A549 treated with RU486 at 1 μM for 4 hours (cell line): ENCODE measurements around the gene ZNF614. TPM values are rescaled to one million over a fixed set of nuclear protein-coding genes. Genes with fewer than 3 reads are reported as not detected.

ENCODE experiments used
- total RNA-seq: library from RNA; stranded (reverse); fragments of 200-300 nt; extraction: Qiagen RNA extraction; gene quantifications from 5 replicates; pipeline ENCODE4 v1.2.3, GENCODE V29; 2022; ENCODE audit warnings: low read depth

ZNF614 gene
- 1.9 to 3.5 TPM (median 3.1 TPM) in 5 replicates for total RNA-seq

DNA sequence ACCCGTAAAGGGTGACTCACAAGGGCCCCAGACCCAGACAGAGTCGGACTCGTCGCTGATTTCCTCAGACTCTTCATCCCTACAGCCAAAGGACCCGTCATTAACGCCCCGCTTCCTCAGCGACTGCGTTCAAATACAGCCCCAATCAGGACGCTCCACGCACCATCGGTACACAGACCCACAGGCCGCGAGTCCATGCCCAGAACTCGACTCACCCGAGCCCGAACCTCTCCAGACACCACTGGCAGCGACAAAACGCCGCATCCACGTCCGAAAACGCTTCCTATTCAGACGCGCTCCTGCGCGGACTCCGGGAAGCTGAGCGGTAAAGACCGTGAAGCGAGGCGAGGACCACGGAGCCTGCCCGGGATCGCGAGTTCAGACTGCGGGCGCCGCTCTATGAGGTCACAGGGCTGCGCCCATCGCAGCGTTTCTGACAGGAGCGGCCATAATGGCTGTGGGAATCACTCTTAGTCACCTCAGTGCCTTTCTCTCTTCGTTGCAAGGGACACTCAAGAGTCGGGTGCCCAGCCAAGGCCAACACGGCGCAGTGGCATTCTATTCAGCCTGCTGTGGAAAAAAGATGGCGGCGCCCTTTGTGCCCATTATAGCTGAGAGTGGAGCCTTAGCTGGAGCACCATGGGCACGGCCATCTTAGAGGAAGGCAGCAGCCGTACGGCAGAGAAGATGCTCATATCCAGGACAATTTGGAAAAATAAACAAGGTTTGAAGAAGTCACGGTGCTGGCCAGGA lies at the start of gene ZNF614:
TSS of gene ZNF614 (minus strand) at position 353 of the 753 bp plus-strand sequence. CDS start 2,634 bp downstream, outside the sequence.

DNA sequence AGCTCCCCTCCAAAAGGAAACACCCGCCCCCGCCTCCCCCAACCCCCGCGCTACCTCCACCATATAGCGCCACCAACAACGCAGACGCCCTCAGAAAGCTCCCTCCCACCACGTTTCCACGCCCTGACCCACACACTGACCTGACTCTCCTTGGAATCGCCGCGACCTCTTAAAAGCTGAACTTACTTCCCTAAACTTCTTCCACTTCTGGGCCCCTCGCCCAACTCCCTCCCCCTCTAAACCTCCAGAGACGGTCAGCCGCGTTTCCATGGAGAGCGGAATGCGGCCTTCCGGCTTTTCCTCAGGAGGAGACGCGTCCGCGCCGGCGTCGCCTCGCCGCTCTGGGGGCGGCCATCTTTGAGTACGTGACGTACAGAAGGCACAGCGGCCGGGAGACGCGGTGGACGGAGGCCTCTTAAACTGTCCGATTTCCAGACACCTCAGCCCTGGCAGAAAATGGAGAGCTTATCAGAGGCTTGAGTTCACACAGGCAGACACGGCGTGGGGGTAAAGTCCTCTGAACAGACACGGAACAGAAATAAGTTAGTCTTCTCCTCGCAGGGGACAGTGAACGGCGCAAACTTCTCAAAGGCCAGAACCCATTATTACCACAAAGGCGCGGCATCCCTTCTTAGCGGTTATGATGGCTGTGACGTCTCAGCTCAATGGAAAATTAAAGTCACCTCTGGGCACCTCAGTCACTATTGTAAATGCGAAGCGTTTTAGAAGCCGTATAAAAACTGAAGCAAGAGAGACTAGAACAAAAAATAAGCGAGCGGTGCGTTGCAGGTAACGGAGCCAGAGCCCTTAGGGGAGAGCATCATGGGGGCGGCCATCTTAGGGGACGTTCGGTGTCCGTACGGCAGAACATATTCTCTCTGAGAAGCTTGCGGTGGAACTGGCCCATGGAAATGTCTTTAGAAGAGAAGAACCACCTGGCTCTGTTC lies 20.6 kb upstream of the ZNF614 start, which contains the start of gene ZNF432:
TSS of gene ZNF432 (minus strand) at position 284 of the 947 bp plus-strand sequence. CDS start 1,970 bp downstream, outside the sequence.

DNA sequence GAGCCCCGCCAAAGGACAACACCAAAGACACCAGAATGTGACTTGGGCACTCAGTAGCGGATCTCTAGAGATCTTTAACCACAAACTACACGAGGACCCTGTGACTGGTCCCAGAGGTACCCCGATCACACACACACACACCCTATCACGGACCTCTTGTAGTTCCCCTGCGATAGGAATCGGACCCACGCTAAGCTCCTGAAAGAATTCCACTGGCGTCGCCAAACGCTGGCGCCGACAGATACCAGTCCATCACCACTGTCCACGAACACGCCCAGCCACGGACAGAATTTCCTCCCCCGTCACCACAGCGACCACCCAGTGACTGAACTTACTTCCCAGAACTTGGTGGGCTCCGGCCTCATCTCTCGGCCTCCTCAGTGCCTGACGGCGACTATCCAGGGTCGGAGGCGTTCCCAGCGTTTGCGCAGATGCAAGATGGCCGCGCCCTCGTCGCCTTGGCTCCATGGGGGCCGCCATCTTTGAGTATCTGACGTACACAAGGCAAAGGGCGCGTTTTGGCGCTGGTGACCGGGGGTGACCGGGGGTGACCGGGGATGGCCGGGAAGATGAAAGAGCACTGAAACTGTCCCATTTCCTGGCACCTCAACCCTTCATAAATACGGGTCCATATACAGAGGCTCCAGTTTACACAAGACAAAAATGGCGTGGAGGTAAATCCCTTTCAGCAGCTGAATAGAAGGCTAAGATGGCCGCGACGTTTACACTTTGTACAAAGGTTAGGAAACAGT lies 20.2 kb downstream of the ZNF614 start, which contains the start of gene ZNF615:
TSS of gene ZNF615 (minus strand) at position 406 of the 752 bp plus-strand sequence. CDS start 4,500 bp downstream, outside the sequence.

DNA sequence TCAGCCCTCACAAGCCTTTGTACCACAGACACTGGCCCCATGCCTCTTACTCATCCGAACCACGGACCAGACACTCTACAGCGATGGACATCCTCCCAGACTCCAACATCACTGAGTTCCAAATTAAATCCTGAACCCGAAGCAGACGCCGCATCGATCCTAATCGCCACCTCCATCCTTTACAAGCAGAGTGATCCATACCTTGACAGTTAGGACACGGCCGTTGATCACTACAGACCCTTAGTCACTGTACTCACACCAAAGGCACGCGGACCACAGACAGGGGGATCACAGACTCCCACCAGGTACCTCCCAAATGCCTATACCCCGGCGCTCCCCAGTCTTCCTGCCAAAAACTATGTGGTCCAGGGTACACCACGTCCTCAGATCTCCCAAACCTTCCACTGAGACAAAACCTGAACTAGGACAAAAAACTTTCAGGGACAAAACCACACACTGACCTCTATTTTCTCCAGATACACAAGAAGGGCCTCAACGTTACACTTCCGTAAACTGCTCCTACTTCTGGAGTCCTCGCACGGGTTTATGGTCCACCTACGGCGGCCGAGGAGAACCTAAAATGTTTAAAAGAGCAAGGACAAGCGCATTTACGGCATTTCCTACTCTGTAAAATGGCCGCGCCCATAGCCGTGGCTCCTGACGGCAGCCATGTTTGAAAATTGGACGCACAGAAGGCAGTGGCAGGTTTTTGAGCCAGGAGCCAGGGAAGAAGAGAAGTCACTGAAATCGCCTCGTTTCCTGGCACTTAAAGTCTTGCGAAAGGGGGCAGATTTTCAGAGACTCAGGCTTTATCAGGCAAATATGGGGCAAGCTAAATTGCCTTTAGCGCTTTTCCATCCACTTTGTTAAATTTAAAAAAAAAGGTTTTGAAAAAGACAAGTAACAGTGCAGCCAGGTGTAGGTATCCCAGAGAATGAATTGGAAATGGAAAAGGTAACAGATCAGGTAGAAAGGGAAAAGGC lies 41.6 kb downstream of the ZNF614 start, which contains the start of gene ZNF350:
TSS of gene ZNF350 (minus strand) at position 532 of the 983 bp plus-strand sequence. CDS start 12,480 bp downstream, outside the sequence.

Other genes starting within 250 kb of the ZNF614 start
- gene FPR3, start 233.2 kb downstream of the ZNF614 start, total RNA-seq = not detected in 5 replicates
- 0.05 to 0.10 TPM in 2 of 5 replicates, not detected in the others for gene ZNF577, start 140.4 kb downstream of the ZNF614 start, total RNA-seq
- 0.11 to 0.26 TPM (median 0.17 TPM) in 5 replicates for gene ZNF649, start 123.4 kb downstream of the ZNF614 start, total RNA-seq
- gene ZNF613, start 100.9 kb downstream of the ZNF614 start, total RNA-seq = 0.67 to 1.2 TPM (median 0.91 TPM) in 5 replicates
- 3.9 to 6.2 TPM (median 5.1 TPM) in 5 replicates for gene ZNF350, start 41.5 kb downstream of the ZNF614 start, total RNA-seq
- 2.1 to 5.3 TPM (median 3.3 TPM) in 5 replicates for gene ZNF615, start 20.2 kb downstream of the ZNF614 start, total RNA-seq
- gene ZNF432, start 20.5 kb upstream of the ZNF614 start, total RNA-seq = 0.84 to 1.9 TPM (median 1.8 TPM) in 5 replicates
- 1.5 to 2.0 TPM (median 1.8 TPM) in 5 replicates for gene ZNF841, start 67.4 kb upstream of the ZNF614 start, total RNA-seq
- 0.45 to 1.2 TPM (median 0.82 TPM) in 5 replicates for gene ZNF616, start 111.6 kb upstream of the ZNF614 start, total RNA-seq
- 0.26 to 1.1 TPM (median 0.93 TPM) in 5 replicates for gene ZNF836, start 143.2 kb upstream of the ZNF614 start, total RNA-seq
- gene PPP2R1A, start 161.7 kb upstream of the ZNF614 start, total RNA-seq = 184 to 327 TPM (median 302 TPM) in 5 replicates
- 5.3 to 13.6 TPM (median 9.6 TPM) in 5 replicates for gene ZNF766, start 241.2 kb upstream of the ZNF614 start, total RNA-seq